SHP77 (cell line): Measurements from ENCODE around the gene CFAP65.

Source experiments
- DNase-seq, 2 experiments: peaks; one replicate each; lab custom pipeline; 2025; lab: John Stamatoyannopoulos, UW

The CFAP65 gene

DNA sequence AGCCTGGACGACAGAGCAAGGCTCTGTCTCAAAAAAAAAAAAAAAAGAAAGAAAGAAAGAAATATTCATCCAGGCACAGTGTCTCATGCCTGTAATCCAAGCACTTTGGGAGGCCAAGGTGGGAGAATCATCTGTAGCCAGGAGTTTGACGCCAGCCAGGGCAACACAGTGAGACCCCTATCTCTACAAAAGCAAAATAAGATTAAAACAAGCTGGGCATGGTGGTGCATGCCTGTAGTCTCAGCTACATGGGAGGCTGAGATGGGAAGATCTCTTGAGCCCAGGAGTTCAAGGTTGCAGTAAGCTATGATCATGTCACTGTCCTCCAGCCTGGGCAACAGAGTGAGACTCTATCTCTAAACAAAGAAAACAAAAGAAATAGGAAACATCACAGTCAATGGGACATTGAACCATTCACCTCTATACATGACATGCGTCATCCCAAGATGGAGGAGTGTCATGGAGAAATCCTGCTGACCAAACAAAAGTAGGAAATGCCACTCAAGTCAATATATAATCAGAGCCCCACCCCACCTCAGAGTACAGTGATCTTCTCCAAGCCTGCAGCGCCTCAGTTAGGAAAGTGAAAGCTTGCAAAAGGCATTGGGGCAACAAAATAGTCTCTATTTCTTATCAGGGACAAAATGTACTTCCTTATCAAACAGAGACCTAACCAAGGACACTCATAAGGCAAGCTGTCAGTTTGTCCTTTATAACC is 66.1 kb downstream of the CFAP65 start:
- no peak for DNase-seq

DNA sequence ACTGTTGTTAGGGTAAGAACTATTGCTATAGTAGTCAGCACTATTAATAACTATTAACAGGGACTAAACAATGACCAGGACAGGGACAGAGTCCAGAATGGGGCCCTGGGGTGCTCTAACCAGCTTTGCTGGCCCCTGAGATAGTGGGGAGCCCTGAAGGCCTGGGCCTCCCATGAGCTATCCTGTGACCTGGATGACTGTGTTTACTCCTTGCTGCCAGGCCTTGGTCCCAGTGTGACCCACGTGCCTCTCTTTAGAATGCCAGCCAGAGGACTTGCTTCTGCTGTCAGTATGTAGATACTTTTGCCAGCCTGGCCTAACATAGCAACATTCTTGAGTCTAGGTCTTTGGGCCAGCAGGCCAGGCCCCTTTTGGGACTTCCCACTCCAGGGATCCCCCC is 70.4 kb downstream of the CFAP65 start:
- no peak for DNase-seq

DNA sequence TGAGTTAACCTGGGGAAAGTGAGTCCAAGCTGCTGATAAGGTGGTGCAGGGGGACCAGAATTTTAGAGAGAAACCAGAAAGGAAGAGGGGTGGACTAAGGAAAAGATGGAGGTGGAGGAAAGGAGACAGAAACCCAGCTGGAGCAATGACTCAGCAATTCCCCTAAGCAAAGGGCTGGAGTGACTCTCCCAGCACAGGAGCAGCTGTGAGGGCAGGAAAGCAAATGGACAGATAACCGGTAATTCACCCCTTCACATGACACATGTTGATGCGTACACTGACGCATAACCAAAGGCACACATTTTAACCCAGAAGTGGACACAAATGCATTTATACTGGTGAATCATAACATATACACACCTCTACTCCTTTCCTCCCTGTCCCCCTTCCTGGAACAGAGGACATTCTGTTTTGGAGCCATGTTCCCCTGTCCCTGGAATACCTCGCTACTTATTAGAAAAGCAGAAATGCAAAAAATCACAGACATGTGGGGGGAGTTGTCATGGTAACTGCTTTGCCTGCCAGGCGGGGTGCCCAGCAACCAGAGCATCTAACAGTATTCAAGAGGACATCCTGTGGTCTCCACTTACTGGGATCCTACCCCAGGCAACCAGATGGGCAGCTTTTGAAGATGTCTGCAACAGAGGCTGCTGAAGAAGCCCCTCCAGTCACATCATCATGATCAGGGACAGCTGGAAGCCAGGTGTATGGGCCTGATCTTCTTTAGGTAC is 77.1 kb downstream of the CFAP65 start:
- DNase-seq: peak; percentile 82 to 90

DNA sequence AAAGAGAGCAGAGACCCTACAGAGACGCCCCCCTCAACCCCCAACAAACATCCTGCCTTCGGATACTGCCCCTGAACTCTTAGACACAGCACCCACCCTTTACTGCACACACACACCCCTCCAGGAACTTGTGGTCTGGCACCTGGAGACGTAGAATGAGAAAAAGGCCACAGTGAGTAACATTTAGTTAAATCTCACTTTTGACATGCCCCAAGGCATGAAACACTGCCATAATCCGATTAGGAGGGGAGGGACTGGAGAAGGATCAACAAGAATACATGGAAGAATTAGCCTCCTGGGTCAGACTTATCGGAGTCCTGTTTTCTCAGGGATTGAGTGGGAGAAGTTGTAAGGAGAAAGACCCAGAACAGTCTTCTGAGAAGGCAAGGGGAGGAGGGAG is 77.7 kb downstream of the CFAP65 start:
- no peak for DNase-seq

DNA sequence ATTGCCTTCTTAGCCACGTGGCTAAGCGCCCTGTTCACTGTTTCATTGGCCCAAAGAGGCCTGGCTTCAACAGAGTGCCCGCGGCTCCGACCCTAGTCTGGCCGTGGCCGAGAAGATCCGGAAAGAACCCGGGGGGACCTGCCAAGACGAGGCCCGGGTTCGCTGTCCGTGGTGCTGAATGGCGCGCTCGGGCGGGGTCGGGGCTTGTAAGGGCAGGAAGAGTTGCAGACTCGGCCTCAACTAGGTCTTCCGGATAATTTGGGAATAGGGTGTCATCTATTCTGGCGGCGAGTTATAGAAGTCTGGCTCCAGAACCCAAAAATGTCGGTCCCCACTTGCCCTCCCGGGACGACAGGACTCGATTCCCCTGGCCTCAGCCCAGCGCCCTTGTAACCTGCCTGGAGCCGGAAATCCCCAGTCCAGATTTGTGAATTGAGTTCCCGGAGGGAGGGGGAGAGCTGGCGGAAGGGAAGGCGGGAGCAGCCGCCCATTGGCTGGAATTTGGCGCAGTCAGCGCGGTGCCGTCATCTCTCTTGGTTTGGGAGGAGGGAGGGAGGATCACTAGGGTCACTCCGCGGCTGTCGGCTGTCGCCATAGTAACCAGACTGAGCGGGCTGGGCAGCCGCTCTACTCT is 78.3 kb downstream of the CFAP65 start:
- peak; percentile 95 to 96 for DNase-seq

DNA sequence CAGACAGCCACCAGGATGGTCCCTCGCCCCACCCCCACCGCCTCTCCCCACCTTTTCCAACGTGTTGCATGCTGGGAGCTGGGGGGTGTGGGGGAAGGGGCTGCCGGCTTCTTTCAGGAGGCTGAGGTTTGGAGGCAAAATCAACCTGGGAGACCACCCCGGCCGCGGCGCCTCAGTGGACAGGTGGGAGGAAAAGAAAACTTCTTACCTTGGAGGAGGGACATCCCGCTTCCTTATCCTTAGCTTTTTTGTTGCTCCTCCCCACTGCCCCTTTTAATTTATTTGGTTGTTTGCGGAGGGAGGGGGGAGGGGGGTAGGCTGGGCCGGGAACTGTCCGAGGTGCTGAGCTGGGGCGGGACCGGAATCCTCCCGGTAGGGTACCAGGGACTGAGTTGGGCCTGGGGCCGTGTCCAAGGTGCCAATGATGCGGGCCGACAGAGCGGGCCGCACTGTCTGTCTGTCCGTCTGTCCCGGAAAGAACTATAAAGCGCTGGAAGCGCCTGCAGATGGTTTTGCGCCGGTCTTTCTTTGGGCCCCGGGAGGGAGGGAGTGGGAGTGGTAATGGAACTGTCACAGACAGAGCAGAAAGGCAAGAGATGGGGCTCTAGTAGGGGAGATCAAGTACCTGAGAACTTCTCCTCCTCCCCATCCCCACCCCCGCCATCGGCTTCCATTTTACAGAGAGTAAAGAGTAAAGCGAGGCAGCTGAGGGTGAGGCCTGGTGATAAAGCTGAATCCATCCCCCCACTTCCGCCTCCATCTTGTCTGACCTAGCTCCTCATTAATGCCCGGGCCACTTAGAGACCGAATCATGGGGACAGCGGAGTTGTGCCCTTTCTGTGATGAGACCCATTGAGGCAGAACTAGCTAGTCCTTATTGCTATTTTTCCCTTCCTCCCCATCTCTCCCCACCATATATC is 79.4 kb downstream of the CFAP65 start:
- DNase-seq: peak; percentile 65 to 67

DNA sequence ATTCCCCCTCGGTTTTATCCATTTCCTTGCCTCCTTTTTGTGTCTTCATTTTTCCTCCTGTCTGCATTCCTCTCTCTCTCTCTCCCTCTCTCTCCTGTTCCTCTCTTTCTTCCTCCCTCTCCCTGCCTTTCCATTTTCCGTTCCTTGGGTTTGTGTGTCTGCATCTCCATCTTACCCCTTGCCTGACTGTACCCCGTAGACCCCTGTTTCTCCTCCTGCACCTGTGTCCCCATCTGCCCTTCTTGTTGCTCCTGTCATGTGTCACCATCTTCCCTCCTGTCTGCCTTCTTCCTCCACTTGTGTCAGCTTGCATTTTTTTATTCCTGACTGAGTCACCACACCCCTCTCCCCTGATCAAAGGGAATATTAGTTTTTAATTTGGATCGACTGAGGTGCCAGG is 80.1 kb downstream of the CFAP65 start:
- DNase-seq: no peak

DNA sequence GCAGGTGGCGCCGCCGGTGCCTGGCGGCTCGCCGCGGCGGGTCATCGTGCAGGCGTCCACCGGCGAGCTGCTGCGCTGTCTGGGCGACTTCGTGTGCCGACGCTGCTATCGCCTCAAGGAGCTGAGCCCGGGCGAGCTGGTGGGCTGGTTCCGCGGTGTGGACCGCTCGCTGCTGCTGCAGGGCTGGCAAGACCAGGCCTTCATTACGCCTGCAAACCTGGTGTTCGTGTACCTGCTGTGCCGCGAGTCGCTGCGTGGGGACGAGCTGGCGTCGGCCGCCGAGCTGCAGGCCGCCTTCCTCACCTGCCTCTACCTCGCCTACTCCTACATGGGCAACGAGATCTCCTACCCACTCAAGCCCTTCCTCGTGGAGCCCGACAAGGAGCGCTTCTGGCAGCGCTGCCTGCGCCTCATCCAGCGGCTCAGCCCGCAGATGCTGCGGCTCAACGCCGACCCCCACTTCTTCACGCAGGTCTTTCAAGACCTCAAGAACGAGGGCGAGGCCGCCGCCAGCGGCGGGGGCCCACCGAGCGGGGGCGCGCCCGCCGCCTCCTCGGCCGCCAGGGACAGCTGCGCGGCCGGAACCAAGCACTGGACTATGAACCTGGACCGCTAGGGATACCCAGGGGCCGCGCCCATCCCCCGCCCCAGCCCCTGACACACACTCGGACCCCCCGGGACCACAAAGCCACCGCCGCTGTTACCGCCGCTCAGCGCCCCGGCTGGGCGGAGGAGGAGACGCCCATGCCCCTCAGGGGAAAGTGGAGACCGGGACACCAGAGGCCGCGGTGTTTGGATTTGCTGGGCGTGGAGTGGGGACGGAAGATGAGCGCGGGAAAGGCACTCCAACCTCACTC is 80.8 kb downstream of the CFAP65 start:
- peak in 1 of 2 experiments; percentile 44 for DNase-seq

DNA sequence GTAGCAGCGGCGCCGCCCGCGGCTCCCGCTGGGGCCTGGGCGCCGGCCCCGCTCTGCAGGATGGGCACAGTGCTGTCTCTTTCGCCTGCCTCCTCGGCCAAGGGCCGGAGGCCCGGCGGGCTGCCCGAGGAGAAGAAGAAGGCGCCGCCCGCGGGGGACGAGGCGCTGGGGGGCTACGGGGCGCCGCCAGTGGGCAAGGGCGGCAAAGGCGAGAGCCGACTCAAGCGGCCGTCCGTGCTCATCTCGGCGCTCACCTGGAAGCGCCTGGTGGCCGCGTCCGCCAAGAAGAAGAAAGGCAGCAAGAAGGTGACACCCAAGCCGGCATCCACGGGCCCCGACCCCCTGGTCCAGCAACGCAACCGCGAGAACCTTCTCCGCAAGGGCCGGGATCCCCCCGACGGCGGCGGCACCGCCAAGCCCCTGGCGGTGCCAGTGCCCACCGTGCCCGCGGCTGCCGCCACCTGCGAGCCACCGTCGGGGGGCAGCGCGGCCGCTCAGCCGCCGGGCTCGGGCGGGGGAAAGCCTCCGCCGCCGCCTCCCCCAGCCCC is 81.5 kb downstream of the CFAP65 start:
- no peak for DNase-seq

DNA sequence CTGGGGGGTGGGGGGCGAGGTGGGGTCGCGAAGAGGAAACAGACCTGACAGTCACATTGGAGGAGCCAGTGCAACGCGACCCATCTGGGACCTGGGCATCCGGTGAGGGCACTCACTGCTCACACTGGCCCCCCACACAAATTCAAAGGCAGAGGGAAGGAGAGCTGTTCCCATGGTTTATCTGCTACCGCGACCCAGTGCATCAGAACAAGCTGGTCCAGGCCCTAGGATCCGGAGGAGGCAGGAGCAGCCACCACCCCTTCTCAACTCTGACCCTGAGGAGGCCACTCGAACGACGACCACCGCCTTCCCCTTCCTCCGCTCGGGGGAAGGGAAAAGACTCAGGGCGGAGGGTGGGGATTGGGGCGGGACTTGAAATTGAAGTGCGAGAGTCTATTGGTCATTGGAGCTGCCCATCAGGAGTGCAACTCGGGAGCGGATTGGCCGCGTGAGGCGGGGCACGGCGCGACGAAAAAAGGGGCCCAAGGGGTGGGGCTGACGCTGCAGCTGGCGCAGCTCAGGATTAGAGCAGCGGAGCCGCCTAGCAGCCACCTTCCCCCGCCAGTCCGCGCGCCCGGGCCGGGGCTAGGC is 82.1 kb downstream of the CFAP65 start, which contains the start of gene CDK5R2:
Gene CDK5R2 (plus strand): TSS at position 526 of the 591 bp plus-strand sequence. CDS start 155 bp downstream, outside the sequence.
- peak; percentile 92 for DNase-seq

DNA sequence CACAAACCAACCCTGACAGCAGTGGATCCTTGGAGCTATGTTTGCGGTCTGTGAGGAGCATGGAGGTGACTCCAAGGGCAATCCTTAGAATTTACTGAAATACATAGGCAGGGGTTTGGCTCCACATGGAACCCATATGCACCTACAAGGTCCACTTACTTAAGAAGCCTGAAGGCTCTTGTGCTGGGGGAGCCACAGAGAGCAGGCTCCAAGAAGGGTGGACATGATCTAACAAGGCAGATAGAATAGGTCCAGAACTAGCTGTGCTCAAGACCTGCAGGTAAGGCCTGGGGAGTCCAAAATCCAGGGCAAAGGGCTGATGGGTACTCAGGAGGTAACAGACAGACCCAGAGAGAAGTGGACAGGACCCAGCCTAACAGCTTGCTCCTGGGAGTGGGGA is 83.0 kb downstream of the CFAP65 start:
- DNase-seq: no peak

DNA sequence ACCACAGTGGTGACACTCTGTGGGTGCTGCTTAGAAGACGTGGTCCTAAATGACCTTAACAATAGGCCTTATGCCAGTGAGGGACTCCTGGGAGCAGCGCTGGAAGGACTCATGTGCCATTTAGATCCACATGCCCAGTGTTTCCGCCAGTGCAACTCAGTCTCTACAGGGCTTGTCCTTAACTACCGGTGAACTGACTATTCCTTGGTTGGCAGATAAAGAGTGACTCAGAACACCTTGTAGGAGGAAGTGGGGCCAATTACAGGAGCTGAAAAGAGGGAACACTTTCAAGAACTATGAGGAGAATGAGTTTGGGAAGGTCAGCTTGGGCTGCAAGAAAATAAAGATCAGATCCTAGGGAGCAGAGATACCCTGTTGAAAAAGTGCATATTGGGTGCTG is 83.6 kb downstream of the CFAP65 start:
- no peak for DNase-seq

DNA sequence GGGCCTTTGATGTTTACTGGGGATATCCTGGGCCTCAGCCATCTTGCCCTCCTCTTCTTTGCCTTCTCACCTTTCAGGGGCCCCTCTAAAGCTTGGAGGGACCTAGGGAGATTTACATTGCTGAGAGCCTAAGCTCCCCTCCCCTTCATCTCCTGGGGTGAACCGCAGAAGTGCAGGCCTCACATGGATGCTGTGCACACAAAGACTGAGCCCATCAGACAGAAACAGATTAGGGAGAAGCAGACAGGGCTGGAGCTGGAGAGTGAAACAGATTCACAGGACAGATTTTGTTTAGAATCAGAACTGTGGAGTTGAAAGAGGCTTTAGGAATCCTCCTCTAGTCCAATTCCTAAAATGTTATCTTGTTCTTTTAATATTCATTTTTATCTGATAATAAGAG is 85.3 kb downstream of the CFAP65 start:
- DNase-seq: no peak

DNA sequence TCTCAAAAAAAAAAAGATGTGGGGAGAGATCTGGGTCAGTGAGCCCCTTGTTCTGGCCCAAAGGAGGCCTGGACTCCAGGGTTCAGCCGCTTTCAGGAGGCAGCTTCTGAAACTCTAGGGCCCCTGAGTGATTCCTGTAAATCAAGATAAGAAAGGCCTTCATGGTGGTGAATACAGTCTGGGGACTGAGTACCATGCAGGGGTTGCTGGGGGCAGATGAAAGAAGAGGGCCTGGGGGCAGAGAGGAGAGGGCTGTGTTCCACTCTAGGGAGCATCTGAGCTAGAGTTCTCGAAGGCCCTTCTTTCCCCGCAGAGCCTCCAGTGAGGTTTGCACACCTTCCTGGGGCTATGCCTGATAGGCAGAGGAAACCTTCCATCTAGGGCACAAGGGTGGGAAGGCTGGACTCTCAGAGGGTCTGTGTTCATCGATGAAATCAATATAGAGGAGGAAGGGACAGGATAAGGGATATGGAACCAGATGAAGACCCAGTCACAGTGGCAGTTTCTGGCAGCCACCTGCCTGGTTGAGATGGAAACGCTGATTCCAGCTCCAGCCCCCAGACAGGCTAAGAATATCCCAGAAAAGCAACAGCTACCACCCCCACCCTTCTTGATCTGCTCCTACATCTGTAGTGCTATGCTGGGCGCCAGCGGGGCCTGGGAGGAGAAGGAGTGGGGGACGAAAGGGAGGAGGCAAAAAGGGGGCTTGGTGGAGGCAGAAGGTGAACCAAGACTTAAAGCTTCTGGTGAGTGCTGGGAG is 86.6 kb downstream of the CFAP65 start:
- no peak for DNase-seq

DNA sequence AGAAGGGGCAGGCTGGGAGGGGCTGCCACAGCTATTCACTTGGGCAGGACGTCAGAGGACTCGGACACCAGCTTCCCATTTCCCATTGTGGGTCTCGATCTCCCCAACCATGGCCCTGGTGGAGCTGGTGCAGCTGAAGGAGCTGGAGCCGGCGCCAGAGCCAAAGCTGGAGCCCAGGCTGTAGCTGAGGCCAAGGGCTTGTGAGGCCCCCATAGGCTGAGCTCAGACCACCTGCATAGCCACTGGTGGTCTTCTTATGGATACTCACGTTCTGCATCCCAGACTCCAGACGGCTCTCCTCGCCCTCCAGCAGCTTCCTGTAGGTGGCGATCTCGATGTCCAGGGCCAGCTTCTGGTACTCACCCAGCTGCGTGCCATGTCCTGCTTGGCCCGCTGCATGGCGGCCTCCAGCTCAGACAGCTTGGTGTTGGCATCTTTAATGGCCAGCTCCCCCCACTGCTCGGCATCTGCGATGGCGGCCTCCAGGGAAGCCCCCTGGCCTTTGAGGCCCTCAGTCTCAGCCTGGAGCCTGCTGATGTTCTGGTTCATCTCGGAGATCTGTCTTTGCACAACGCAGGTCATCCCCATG is 87.9 kb downstream of the CFAP65 start:
- DNase-seq: peak in 1 of 2 experiments; percentile 4
